Fibroblast of peridontal ligament (primary cell): ENCODE measurements around the gene NAB1.
A peak's percentile ranks its signal among the peaks of the same experiment; 100 is the strongest.
"Not testable (repeated sequence)": the region's sequence is repeated elsewhere in the genome, so short reads cannot be mapped to it uniquely, and the experiment has no call there.

ENCODE experiments used
- DNase-seq: peaks from one replicate; pipeline ENCODE4 v3.0.0-alpha.2; 2010; ENCODE audit errors: extremely low read depth

Gene NAB1

DNA sequence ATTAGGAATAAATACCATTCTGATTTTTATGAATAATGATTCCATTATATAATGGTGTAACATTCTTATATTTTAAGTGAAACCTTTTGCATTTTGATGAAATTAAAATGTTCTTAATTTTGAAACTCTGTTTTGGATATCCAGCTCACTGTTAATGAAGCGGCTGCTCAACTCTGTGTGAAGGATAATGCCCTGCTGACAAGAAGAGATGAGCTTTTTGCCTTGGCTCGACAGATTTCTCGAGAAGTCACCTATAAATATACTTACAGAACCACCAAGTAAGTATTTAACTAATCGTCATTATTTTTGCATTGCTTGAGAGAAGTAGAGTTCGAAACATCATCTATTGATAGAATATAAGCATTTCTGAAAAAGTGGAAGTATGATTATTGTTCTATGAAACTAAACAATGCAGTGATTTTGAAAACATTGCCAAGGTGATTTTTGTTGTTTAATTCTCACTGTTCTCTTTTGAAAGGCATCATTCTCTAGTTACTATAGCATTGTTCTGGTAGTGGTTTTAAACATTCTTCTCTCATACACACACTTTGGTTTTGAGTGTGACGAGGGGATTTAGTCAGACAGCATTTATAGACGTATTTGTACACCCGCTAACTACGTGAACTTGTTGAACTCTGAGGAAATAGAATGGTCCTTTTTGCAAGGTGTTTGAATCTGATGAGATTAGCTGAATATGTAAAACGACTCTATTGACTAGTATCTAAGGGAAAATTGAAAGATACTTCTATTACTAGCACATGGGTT is 21.5 kb downstream of the NAB1 start:
- no peak for DNase-seq

DNA sequence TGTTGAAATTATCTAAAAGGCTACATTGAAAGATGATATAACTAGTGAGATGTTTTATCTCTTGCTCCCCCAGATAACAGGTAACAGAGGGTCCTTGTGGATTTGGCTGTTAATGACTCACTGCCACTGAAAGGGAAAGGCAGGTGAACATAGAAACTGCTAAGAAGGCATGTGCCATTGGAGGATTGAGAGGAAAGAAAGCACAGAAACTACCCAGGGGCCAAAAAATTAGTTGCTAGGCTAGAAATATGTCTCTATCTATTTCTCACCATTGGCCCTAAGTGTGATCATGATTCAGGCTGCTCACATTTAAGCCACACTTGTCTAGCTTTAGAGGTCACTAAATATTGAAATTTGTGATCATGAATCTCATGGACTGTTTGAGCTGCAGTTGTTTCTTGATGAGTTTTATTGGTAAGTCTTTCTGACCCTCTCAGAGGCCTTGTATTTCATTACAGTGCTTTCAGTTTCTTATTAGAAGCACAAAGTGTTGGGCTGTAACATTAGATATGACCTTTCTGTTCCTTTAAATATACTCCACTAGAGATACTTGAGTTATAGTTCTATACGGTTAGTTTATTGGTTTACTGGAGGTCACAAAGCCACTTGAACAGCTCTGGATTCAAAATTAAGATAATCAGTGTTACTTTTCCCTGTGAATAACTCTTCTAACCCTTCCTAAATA is 26.2 kb downstream of the NAB1 start:
- no peak for DNase-seq

DNA sequence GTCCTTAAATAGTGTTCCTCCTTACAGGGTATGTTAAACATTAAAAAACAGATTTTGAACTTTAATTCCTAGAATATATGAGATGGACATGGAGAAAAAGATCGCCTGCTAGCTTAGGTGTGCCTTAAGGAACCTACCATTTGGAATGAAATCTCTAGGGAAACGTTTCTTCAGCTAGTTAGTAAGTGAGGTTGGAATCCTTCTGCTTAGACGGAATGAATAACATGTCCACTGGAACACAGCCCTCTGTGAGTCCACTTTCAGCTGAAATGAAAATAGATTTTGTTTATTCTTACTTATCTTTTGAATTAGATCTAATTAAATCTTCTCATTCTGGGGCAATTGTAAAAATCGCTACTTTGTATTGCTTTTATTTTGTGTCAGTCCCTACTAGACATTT is 28.4 kb downstream of the NAB1 start:
- no peak for DNase-seq

DNA sequence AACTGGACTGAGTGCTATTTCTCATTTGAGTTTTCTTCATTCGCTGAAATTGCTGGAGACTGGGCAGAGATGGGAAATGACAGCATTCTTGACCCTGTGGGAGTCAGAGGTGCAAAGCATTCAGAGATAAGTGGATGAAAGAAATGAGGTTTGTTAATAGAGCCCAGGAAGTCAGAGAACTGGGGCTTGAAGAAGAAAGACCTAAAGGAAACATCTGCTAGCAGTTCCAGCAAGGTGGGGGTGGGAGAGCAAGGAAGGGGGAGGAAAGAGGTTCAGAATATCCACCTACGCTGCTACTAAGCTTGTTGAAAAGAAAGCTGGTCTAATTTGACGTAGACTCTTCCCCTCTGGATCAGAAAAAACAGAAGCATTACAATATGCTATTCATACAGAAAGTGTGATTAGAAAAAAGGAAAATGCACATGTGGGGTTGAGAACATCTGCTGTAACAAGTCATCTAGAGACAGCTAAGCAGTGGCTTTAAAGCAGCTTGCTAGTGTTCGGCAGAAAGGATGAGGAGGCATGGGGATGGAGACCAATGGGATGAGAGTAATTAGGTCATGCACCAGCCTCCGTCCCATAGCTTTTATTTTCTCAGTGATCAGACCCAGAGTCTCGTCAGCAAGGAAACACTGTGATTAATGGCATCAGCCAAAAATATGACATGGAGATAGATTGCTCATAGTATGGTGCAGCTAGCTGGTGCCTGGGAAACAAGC is 29.7 kb downstream of the NAB1 start:
- DNase-seq: no peak

DNA sequence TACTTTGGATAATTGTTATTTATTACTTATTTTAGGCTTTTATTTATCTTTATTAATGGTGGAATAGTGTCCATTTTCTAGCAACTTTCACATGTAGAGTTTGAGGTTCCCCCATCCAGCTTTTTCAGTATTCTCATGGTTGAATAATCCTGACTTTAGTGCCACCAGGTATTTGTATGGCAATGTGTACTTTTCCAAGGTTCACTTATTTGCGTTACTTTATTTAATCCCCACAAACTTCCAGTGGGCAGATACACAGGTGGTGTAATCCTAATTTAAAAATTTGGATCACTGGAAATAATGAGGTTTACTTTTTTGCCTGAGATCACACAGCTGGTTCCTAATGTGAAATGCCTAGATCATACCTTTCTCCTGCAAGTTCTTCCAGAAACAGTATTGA is 30.5 kb downstream of the NAB1 start:
- DNase-seq: no peak

DNA sequence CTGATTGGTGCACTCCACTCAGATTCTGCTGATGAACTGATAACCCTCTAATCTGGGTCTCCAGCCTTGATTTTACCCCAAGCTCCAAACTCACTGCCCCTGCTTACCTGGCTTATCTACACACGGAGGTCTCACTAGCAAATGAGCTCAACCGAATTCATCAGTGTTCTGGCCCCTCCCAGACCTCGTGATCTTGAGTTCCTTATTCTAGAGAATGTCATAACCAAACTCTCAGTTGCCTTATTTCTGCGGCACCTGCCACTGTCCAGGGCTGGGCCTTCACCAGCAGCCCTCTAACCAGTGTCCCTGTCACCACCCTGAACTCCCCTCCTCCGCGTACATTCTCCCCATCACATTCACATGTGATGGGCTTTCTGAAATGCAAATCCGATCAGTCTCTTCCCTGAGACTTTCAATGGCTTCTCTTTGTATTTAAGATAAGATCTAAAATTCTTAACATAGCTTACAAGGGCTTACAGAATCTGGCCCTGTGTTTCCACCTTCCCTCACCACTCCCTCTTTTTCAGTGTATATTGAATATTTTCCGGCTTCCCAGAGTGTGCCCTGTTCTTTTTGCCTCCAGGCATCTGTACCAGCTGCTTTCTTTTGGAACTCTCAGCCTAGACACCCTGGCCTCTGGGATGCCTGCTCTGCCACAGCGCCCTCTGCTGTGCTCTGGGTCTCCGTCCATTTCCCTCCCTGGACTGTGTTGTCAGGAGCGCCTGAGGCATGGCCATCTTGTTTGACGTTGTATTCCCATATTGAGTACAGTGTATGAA is 31.1 kb downstream of the NAB1 start:
- DNase-seq: peak; percentile 42

DNA sequence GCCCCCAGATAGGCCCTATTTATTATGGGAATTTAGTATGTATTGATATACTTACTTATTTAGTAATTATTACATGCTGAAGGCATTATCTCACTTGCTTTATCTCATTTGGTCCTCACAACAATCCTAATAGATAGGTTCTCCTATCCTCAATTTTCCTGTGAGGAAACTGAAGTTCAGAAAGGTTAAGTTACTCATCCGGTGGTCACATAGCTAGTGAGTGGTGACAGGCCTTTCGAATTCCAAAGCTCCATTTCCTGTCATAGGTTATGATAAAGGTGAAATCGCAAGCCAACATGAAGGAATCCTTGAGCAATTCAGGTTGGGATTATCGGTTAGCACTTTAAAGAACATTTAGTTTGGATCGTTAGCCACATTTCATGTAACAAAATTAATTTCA is 33.3 kb downstream of the NAB1 start:
- no peak for DNase-seq

DNA sequence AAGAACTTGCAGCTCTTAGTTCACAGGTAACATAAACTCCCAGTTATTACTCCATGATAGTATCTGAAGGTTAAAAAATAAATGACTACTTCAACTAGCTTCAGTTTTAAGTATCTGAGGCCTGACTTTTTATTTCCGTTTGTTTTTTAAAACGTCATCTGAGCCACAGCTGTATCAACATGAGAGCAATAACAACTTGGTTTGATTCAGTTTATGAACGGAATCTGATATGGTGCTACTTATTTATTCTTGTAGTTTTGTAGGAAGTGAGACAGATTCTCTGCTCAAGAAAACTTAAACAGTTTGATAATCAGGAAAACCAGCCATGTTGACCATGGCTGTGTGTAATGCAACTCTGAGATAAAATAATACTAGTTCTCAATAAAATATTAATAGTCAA is 34.9 kb downstream of the NAB1 start:
- DNase-seq: peak; percentile 58

DNA sequence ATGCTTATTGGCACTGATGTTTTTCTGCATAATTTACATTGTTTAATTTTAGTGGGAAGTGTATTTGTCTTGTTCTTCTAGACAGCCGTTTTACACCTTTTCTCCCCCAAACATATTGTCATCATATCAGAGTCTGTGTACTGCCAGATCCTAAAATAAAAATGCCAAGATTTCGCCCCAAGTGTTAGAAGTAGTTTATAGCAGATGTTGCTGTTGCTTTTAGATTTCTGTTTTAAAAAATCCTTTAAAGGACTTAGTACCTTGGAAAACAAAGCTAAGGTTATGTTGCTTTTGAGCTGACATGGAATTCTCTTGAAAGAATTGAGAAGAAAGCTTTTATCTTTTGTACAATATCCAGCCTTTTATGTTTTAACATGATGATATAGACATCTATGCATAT is 36.0 kb downstream of the NAB1 start:
- no peak for DNase-seq

DNA sequence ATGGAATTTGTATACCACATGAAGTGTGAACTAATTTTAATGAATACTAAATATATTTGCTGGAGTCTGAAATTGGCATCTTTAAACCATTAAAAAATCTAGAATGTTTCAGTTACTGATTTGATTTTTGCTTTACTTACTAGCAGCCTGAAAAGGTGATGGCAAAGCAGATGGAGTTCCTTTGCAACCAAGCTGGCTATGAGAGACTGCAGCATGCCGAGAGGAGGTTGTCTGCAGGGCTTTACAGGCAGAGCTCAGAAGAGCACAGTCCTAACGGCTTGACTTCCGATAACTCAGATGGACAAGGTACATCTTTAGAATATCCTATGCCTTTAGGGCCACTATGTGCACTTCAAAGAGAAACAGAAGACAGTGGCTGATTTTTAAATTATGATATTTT is 36.5 kb downstream of the NAB1 start:
- DNase-seq: no peak

DNA sequence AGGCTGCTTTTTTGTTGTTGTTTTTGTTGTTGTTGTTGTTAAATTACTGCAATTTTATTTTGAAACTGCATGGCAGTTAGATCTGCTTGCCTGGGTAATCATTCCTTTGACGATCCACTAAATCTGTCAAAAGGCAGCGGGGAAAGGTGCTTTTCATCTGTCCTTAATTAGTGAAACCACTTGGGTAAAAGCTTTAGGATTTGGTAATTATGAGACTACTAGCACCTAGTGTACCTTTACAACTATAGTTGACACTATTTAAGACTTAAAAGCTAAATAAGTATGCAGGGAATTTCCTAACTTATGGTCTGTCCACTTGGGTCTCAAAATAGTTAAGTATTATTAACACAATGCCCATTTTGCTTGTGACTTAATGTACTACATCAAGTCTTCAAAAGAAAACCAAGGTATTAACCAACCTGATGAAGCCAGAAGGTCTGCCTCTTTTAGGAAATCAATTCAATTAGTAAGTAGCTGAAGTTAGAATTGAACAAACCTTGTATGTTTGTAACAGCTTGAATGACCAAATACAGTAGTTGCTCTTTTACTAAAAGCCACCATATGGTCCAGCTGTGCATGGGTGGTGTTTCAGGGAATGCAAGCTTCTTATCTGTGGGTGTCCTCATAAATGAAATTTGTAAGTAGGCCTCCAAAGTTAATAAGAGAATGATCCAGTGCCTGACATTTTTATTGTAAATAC is 44.8 kb downstream of the NAB1 start:
- no peak for DNase-seq

DNA sequence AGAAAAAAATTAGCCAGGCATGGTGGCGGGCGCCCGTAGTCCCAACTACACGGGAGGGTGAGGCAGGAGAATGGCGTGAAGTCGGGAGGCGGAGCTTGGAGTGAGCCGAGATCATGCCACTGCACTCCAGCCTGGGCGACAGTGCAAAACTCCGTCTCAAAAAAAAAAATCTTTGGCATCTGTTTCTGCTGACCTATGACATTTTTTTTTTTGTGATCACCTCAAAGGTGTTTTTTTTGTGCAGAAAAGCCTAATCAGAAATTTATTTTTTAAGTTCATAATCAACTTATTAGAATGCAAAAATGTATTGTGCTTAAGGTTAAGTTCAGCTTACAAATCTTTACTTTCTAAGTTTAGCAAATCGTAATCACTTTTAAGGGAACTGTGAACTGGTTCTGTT is 45.6 kb downstream of the NAB1 start:
- no peak for DNase-seq

DNA sequence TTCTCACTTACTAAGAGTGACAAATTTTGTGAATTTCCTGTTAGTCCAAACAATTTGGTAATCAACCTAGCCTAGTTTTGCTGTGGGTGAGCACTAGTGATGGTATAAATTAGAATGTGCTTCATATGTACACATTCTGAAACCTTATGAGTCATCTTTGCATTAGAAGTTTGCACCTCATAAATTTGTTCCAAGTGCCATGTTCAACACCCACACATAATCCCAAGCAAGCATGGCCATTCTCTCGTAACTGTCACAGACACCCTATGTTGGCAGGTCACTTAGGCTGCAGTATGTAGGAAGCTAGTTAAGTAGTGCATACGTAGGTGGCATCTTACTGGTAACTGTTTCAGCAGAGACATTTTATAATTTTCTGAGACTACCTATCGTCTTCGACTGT is 46.9 kb downstream of the NAB1 start:
- DNase-seq: no peak

DNA sequence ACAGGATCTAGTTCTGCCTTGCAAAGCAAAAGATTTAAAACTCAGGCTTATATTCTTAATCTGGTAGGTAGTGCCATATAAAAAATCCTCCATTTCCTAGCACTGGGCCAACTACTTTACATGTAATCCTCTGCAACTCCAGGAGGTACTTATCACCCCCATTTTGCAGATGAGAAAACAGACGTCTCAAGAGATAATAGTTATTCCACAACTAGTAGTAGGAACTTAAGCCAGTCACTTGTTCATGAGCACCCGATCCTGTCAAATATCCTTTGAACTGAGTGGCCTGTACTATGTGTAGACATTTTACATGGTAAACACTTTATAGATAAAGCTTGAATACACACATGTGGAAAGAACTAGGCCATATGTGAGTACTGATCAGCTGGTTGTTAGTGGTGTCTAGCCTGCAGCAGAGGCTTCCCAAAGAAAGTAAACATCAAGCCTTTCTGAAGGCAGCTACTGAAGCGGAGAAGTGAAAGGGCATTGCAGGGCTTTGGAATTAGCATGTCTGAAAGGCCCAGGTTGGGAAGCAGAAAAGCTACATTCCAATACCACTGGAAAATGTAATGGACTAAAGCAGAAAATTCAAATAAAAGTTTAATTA is 48.0 kb downstream of the NAB1 start:
- DNase-seq: no peak

DNA sequence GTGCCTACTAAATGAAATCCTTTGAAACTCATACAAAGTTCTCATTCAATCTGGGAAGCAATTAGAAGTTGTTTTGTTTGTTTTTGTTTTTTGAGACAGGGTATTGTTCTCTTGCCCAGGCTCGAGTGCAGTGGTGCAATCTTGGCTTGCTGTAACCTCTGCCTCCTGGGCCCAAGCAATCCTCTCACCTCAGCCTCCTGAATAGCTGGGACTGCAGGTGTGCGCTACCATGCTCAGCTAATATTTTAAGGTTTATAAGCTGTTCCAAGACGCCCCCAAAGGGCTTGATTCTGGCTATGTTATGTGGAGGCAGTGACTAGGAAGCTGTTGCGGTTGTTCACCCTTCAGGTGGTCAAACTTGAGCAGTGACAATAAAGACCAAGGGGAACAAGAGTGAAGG is 48.5 kb downstream of the NAB1 start:
- no peak for DNase-seq

DNA sequence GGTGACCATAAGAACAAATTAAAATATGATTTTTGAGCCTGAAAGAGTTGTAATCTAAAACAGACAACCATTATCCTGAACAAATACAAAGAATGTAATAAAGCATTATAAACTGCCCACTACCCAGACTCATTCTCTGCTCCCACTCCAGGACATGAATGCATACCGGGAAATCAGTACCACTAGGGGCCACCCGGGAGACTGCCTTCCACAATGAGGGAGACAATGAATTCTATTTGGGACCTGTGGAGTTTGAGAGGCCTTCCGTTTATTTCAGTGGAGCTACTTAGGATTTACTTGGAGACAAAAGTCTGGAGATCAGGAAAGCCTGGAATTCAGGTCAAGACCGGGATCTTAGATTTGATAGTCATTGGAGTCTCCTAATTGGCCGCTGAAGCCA is 50.0 kb downstream of the NAB1 start:
- DNase-seq: no peak

DNA sequence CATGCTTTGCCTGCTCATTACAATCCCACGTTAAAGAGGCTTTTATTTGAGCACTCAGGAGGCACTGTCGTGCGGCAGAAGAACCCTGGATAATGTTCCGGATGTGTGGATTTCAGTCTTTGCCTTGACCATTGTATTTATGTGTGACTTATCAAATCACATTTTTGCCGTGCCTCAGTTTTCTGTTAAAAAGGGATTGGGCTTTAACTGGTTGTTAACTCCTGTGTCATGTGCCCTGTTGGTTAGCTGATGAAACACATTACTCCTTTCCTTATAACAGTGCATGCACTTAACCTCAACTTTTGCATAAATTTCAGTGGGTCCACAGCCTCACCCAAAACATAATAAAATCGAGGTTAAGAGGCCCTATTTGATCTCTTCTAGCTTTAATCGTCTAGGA is 52.7 kb downstream of the NAB1 start:
- DNase-seq: no peak

DNA sequence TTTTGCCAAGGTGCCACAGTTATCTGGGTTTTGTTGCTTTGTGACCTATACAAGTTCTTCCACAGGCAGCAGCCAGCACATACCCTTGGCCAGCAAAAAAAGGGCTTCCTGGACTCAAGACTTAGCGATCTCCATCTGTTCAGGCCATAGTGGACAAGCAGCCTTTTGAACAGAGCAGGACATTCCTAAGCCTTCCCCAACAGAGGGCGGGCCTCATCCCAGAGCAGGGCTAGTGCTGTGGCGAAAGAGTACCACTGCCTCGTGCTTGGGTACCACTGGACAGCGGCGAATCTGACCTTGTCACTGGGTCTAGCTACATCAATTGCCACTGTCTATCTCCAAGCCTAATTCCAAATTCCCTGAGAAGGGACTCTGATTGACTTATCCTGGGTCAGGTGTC is 56.4 kb downstream of the NAB1 start:
- DNase-seq: no peak

DNA sequence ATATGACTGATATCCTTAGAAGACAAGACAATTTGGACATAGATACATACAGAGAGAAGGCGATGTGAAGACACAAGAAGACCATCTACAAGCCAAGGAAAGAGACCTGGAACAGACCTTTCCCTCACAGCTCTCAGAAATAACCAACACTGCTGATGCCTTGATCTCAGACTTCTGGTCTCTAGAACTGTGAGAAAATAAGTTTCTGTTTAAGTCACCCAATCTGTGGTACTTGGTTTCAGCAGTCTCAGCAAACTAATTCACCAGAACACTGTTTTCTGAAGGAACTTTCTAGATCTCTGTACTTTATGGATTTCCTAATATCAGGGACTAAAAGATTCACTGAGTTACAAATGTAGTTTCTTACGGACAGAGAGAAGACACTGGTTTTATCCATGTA is 58.8 kb downstream of the NAB1 start:
- no peak for DNase-seq

DNA sequence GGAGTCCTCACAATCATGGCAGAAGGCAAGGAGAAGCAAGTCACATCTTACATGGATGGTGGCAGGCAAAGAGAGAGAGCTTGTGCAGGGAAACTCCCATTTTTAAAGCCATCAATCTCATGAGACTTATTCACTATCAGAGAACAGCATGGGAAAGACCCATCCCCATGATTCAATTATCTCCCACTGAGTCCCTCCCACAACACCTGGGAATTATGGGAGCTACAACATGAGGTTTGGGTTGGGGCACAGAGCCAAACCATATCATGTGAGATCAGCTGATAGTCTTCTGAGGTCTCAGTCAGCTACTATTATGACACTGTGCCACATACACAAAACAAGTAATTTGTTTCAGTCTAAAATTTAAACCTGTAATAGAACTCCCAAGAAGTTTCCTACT is 59.8 kb downstream of the NAB1 start:
- not testable (repeated sequence) for DNase-seq

DNA sequence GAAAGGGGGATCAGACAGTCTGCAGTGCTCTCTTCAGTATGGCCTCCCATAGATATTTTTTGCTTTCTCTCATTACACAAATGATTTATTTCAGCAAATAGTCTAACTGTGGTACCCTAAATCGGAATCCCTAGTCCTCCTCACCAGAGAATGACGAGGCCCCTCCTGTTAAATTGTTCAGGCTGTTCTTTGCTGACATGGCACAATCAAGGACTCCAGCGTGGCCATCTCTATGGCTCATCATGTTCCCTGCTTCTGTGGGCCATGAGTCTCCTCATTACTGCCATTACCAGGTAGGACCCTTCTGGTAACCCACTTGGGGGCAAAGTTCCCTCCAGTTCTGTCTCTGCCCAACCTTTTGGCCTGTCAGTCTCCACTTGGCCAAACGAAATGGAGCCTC is 62.2 kb downstream of the NAB1 start:
- no peak for DNase-seq
